K562 (cell line): ENCODE measurements around the gene EXOG. TPM values are rescaled to one million over a fixed set of nuclear protein-coding genes. Genes with fewer than 3 reads are reported as not detected.

Experiments used
- ATAC-seq: fragments of 200-7000 bp; cut with Tn5 transposase; 3 replicates; pipeline ENCODE4 v1.9.1; 2020; ENCODE audit warnings: moderate library complexity
- BruUV-seq: library from RNA; stranded (reverse); fragments of 400-500 nt; replicated peaks from 2 replicates; lab custom pipeline; 2021; lab: Mats Ljungman, UMichigan
- CTCF ChIA-PET: fragments of 300-600 bp; formaldehyde crosslinking; extraction: SDS; loops from one replicate; lab custom pipeline; 2021; ENCODE audit warnings: low intra/inter-chr PET ratio; lab: Yijun Ruan, JAX
- POLR2A ChIA-PET: fragments of 300-600, 350-650 bp; sonication (Branson Sonifier 250); formaldehyde crosslinking; extraction: SDS; loops from one replicate; lab custom pipeline; 2021; ENCODE audit warnings: antibody characterized with exemption, inconsistent platforms; lab: Yijun Ruan, JAX
- DNase-seq, 4 experiments: peaks; one replicate each; pipeline versions ENCODE4 v3.0.0 to v3.0.0-alpha.2; 2011 to 2018; ENCODE audit warnings: low spot score in 3 of 4, mixed read lengths in 3 of 4; ENCODE audit errors: extremely low read depth in 1 of 4
- FAIRE-seq: peaks from 2 replicates; lab custom pipeline; 2011; peaks lifted over from hg19 to GRCh38; lab: Jason Lieb, UNC
- H2AFZ ChIP-seq: 2 replicates; pipeline ENCODE4 v1.6.0; 2011; ENCODE audit warnings: low read depth, low read length, control low read depth, inconsistent platforms
- H3K27ac ChIP-seq: fragments of 200-600 bp; 3 replicates; pipeline ENCODE4 v1.8.0; 2011; ENCODE audit warnings: low read depth, mild to moderate bottlenecking, control low read depth, inconsistent platforms, low read length, moderate library complexity, mixed read lengths; ENCODE audit errors: extremely low read depth
- H3K27me3 ChIP-seq, 2 experiments: fragments of 300-600 bp in 1 of 2; 2 replicates in 1 of 2; 3 replicates in 1 of 2; pipeline versions ENCODE4 v1.6.0 to v1.8.0; 2011; ENCODE audit warnings: inconsistent platforms in 2 of 2, low read length in 2 of 2, mild to moderate bottlenecking in 1 of 2, mixed read lengths in 1 of 2, moderate library complexity in 1 of 2; ENCODE audit not compliant: control insufficient read depth in 2 of 2, insufficient read depth in 2 of 2
- H3K36me3 ChIP-seq: fragments of 300-600 bp; 3 replicates; pipeline ENCODE4 v1.8.0; 2011; ENCODE audit warnings: mild to moderate bottlenecking, low read length, inconsistent platforms; ENCODE audit not compliant: control insufficient read depth, insufficient read depth
- H3K4me1 ChIP-seq, 2 experiments: fragments of 200-600 bp in 1 of 2; replicated peaks in 1 of 2; 2 replicates in 1 of 2; 3 replicates in 1 of 2; pipeline versions ENCODE4 v1.5.1 to v1.8.0; 2011; ENCODE audit warnings: inconsistent platforms in 2 of 2, low read length in 2 of 2, mild to moderate bottlenecking in 1 of 2, mixed read lengths in 1 of 2, moderate library complexity in 1 of 2; ENCODE audit not compliant: control insufficient read depth in 2 of 2, insufficient read depth in 2 of 2
- H3K4me2 ChIP-seq: 2 replicates; pipeline ENCODE4 v1.6.1; 2011; ENCODE audit warnings: low read length, control low read depth, inconsistent platforms, mixed read lengths; ENCODE audit not compliant: insufficient read depth
- H3K4me3 ChIP-seq: fragments of 200-600 bp; sonication (generic), shearing (Covaris generic); 2 replicates; pipeline ENCODE4 v1.5.1; 2016; ENCODE audit warnings: control low read depth, inconsistent platforms
- H3K79me2 ChIP-seq: fragments of 200-600 bp; 3 replicates; pipeline ENCODE4 v1.8.0; 2011; ENCODE audit warnings: low read length, inconsistent platforms; ENCODE audit not compliant: control insufficient read depth, insufficient read depth
- H3K9ac ChIP-seq, 2 experiments: 2 replicates each; pipeline versions ENCODE4 v1.6.0 to v1.6.1; 2011; ENCODE audit warnings: low read depth in 2 of 2, low read length in 2 of 2, control low read depth in 1 of 2, inconsistent platforms in 1 of 2, mild to moderate bottlenecking in 1 of 2, mixed read lengths in 1 of 2; ENCODE audit not compliant: insufficient read depth in 1 of 2
- H3K9me1 ChIP-seq: one replicate; pipeline ENCODE4 v1.6.0; 2011; ENCODE audit warnings: inconsistent platforms, mild to moderate bottlenecking, low read length, moderate library complexity; ENCODE audit not compliant: control insufficient read depth, insufficient read depth
- H3K9me3 ChIP-seq: replicated peaks from 2 replicates; pipeline ENCODE4 v1.5.1; 2011; ENCODE audit warnings: low read depth, low read length, inconsistent platforms; ENCODE audit not compliant: control insufficient read depth, insufficient read depth
- H4K20me1 ChIP-seq: replicated peaks from 2 replicates; pipeline ENCODE4 v1.6.1; 2011; ENCODE audit warnings: low read length, inconsistent platforms, mixed read lengths; ENCODE audit not compliant: control insufficient read depth, insufficient read depth
- GTF2A2 ChIP-seq: IDR thresholded peaks from 2 replicates; pipeline ENCODE4 v1.6.1; 2016; ENCODE audit warnings: mild to moderate bottlenecking, missing genetic modification characterization, missing compliant biosample characterization
- HCFC1 ChIP-seq: IDR thresholded peaks from 2 replicates; pipeline ENCODE4 v1.6.1; 2012; ENCODE audit warnings: low read depth, low read length, improper control_type of control experiment
- KLF6 ChIP-seq: fragments of 250-450 bp; sonication (Bioruptor Pico); IDR thresholded peaks from 2 replicates; pipeline ENCODE4 v1.4.0; 2020; ENCODE audit warnings: mild to moderate bottlenecking, moderate library complexity, borderline replicate concordance
- PCBP1 ChIP-seq: fragments of 200-400 bp; formaldehyde crosslinking; IDR thresholded peaks from 2 replicates; pipeline ENCODE4 v1.6.1; 2018; ENCODE audit warnings: mild to moderate bottlenecking, low read depth, low read length; ENCODE audit not compliant: poor library complexity, severe bottlenecking
- SAP30 ChIP-seq: fragments of 200-600 bp; sonication (generic); IDR thresholded peaks from 2 replicates; pipeline ENCODE4 v1.6.1; 2012; ENCODE audit warnings: borderline replicate concordance, low read depth, mild to moderate bottlenecking, moderate library complexity, low read length, control low read depth, inconsistent platforms; ENCODE audit not compliant: insufficient read depth, poor library complexity, severe bottlenecking
- TOE1 ChIP-seq, 2 experiments: fragments of 450-650 bp in 1 of 2; sonication (generic) in 1 of 2; formaldehyde crosslinking in 1 of 2; IDR thresholded peaks; 2 replicates each; pipeline versions ENCODE4 v1.7.1 to v1.8.0; 2016 to 2022; ENCODE audit warnings: borderline replicate concordance in 2 of 2, mild to moderate bottlenecking in 2 of 2, antibody characterized with exemption in 1 of 2, inconsistent platforms in 1 of 2, low read depth in 1 of 2, missing genetic modification reagents in 1 of 2, moderate library complexity in 1 of 2
- WGBS: fragments of 100-300 bp; shearing (Covaris generic); methylation state at CpG from one replicate; pipeline ENCODE4 v1.1.6; 2016; ENCODE audit warnings: low coverage, mixed read lengths; ENCODE audit not compliant: insufficient coverage; ENCODE audit errors: missing lambda C conversion rate; 5-methylcytosine and 5-hydroxymethylcytosine counted together
- in situ Hi-C: fragments of 300-500 bp; cut with MboI; formaldehyde crosslinking; loops from 4 replicates; pipeline ENCODE4 v1.15.0; 2018; ENCODE audit warnings: inconsistent platforms, mixed read lengths
- intact Hi-C: fragments of 100-400 bp; cut with micrococcal nuclease; formaldehyde crosslinking; loops from 2 replicates; pipeline ENCODE4 v1.14.2; 2022
- polyA plus RNA-seq, 8 experiments: library from polyadenylated mRNA; depleted of rRNA in 4 of 8; stranded (reverse) in 5 of 8; unstranded in 3 of 8; fragments of >200 nt; fragmentation: Nextera tagmentation in 2 of 8; fragmentation: Illumina TruSeq in 1 of 8; extraction: Ambion mirVana in 2 of 8; extraction: Trizol in 1 of 8; gene quantifications; 2 replicates each; pipeline versions ENCODE4 v1.2.1 to v1.2.3, GENCODE V29; 2011 to 2014; ENCODE audit warnings: inconsistent platforms in 1 of 8, missing spikeins in 1 of 8
- total RNA-seq, 7 experiments: library from RNA; depleted of rRNA in 6 of 7; stranded (reverse); fragments of >200 nt in 6 of 7; fragmentation: Illumina TruSeq in 2 of 7; extraction: Trizol in 2 of 7; gene quantifications; 2 replicates each; pipeline versions ENCODE4 v1.2.1 to v1.2.3, GENCODE V29; 2011 to 2021; ENCODE audit warnings: low replicate concordance in 1 of 7

EXOG gene
- total and polyA plus RNA-seq, 9 of the 15 experiments (the other 6 are each of a cell fraction or from before 2014, with no cell fraction given) = 10.8 to 21.7 (median 14.8) TPM

- Histone ChIP-seq H3K9ac (no peak overlapping the region), H2AFZ (no peak overlapping the region), H3K4me2 (no peak overlapping the region), H3K27me3 (no peaks in the 10 kb centered on the region), H3K79me2 (peaks cover 7% of the 10 kb centered on the region; the same call in 1 of the 3 replicates), H3K9me3 (no peaks in the 10 kb centered on the region), H3K4me1 (peaks cover 0 to 3% of the 10 kb centered on the region in 2 experiments; a peak in 1 of 5 replicates), H4K20me1 (peaks cover 15% of the 10 kb centered on the region), H3K27ac (no peak overlapping the region), H3K9me1 (no peaks in the 10 kb centered on the region), H3K36me3 (peaks cover 50% of the 10 kb centered on the region; the same call in 2 of the 3 replicates), H3K4me3 (no peak overlapping the region)
- ChIA-PET POLR2A (no interaction called here), CTCF (interaction anchor here (0.6 to 1.4 kb wide), 3 partner anchors 225 to 474 kb away, joined by 3 to 9 read pairs (median 4); no protein-coding TSS in a partner anchor)
- WGBS = 75% methylated on average over 6 of the region's 9 CpGs
- ATAC-seq (no peak), DNase-seq (no peak), FAIRE-seq (no peak)
- BruUV-seq = no TSS peak
- intact Hi-C loops (no loop called here), in situ Hi-C loops (loop anchor here (10.0 kb wide), 1 partner anchor 344 kb away; the partner anchor contains the start of genes ACAA1 and MYD88)
- TF ChIP-seq GTF2A2 (tag) (no peak), SAP30 (no peak), TOE1 (IDR thresholded peaks at IDR 0.05; ENCODE audit: borderline replicate concordance) (no peak), TOE1 (CRISPR knock-in tag; IDR thresholded peaks at IDR 0.05; ENCODE audit: borderline replicate concordance, low read depth) (no peak), HCFC1 (no peak), PCBP1 (no peak), KLF6 (CRISPR knock-in tag) (no peak)
Measured at GRCh38 chr3:38478901-38479300, 17.2 kb upstream of the EXOG start.
